ENCODE measurements around the gene SLC9A9.
"Not testable (repeated sequence)": the region's sequence is repeated elsewhere in the genome, so short reads cannot be mapped to it uniquely, and the experiment has no call there.

SLC9A9 gene

DNA sequence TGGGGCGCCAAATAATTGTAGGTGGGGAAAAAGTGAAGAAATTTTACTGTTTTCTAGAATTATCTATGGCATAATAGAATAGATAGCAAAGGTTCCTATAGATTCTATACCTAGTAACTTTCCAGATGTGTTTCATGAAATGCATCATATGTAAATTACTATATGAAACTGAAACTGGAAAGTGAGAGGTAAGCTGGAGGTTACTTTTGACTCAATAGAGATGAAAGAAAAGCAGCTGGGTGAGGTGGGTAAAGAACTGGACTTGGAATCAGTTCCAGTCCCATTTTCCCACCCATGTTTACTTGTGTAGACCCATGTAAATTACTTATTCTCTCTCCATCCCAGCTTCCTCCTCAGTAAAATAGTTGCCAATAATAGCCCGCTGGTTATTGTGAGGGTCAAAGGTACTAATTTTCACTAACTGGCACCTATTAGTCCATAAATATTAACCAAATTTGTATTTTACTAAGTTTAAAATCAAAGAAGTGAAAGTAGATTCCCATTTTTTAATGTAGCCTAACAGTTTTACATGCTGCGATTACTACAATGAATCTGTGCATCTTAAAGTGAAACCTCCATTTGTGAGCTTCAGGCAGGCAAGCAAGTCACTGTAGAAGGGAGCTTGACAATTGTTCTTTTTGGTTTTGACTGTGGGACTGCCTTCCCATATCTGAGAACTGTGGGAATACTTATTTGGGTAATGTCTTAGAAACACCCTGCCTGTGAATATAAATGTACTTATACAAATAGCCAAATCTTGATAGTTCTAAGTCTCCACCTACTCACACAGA, 312.1 kb downstream of the SLC9A9 start:
- DNase-seq, result no peak

DNA sequence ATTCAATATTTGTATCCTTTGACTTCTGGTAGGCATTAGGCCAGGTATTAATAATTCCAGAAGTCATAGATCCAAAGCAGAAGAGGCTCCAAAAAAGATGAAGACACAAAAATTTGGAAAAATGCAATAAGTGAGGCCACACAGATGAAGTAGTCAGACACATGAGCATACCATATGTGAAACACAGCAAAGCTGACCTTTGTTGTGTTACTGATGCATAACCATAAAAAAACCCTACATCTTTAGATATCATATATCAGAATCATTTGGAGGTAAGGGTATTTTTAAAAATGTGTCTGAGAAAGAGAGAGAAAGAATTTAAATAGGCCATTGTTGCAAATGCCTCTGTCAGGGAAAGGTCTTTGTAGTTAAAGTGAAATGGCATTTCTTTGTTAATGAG, 314.9 kb downstream of the SLC9A9 start:
- no peak for DNase-seq

DNA sequence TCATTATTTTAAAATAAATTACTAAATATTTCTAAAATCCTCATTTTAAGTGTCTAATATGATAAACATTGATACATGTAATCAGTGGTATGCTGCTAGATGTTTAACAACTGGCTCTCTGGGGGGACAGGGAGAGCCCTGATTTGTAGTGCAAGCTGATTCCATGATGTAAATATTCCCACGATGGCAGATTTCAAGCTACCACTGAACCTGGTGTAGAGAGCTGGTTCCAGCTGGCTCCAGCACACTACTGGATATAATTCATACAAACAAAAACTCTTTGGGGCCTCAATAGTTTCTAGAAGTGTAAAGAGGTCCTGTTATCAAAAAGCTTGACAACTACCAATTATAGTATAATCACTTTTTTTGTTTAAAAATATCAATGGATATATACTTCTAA, 316.2 kb downstream of the SLC9A9 start:
- DNase-seq, result no peak

DNA sequence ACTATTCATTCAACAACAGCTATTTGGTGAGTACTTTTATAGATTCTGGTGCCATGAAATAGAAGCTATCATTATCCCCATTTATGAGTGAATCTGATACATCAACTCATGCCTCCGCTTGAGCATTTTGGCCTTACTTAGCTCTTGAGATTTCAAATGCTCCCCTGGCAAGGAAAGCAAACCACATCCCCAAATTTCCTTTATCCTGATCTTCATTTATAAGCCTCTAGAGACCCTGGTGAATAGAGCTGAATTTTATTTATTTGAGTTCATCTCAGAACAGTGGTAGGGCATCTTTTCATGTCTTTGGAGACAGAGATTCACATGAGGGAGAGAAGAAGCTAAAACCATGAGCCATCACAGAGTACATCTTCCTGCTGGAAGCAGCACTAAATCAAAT, 317.2 kb downstream of the SLC9A9 start:
- no peak for DNase-seq

DNA sequence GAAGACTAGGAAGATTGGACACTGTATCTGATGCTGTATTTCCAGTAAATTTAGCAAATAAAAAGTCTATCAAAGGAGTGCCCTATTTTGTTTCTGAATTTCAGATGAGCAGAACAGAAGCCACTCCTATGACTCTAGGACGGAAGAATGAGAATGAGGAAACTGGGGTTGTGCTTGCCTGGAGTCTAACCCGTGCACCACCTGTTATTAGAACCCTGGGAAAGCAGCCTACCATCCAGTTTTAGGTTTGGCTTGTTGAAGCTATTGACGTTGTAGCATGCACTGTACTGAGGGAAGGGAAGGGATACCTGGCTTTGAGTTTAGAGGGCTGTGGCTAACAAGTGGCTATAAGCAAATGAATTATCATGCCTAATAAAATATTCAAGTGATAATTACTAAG, 318.5 kb downstream of the SLC9A9 start:
- no peak for DNase-seq

DNA sequence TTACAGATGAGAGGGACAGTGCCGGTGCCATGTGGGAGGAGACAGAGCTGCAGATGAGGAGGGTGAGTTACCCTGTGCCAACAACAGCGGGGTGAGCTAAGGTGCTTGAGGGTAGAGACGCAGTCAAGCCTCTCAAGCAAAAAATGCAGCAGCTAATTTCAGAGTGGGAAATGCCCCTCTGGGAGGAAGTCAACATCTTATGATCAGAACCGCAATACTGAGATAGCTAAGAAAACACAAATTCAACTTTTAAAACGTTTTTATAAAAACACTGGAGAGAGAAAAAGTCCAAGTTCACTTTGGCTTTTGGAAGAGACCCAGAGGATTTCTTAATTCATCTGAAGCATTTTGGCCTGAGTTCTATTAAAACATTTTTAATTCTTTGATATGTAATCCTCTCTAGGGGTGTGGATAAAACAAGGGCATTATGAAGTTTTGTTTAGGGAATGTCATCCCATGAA, 319.2 kb downstream of the SLC9A9 start:
- DNase-seq, result no peak

DNA sequence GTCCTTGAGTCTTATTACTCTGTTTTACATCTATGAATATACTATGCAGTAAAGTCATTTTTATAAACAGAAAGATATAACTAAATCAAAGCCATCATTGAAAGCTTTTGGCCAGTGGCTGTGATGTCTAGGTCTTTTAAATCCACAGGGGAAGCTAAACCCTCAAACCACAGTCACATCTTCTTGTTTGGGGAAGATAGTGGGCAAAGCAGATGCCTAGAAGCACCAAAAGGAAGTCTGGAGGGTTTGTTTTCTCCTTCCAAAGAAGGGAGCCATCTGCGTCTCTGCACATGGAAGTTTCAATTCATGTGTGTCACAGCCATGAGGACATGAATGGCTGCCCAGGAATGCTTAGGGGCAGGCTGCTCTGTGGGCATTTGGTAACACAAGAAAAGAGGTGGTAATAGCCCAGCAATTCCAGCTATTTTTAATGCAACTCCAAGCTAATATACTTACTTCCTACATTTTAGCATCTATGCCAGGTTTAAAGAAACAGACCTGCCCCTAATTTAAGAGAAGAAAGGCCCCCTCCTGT, 322.2 kb downstream of the SLC9A9 start:
- no peak for DNase-seq

DNA sequence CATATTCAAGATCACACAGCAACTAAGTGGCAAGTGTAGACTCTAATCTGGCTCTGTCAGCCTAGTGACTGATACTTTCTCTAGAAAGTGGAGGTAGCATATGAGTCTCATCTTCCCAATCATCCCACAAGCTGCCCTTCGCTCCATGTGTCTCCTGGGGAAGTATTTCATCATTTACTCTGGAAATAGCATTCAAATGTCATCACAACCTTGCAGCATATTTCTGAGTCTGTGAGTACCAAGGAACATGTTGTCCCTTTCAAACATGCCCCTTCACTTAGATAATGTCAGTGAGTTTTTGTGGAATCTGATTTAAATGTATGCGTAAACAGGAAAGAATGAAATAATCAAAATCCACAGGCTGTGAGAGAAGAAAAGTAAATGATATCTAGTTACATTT, 322.9 kb downstream of the SLC9A9 start:
- no peak for DNase-seq

DNA sequence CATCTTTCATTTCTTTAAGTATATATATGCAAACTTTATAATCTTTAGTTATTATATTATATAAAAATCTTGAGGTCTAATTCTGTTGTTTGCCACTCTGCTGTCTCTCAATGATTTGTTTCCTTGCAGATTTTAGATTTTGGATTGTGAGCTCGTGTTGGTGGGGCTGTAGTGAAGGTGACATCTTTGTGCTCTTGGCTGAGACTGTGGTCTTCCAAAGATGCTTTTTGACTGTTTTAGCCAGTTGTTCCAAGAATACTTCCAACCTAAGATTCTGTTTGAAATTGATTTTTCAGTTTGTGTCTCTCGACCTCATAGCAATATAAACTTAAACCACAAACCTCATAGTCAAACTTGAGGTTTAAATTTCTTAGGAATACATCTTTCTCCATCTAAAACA, 326.5 kb downstream of the SLC9A9 start:
- DNase-seq, result no peak

DNA sequence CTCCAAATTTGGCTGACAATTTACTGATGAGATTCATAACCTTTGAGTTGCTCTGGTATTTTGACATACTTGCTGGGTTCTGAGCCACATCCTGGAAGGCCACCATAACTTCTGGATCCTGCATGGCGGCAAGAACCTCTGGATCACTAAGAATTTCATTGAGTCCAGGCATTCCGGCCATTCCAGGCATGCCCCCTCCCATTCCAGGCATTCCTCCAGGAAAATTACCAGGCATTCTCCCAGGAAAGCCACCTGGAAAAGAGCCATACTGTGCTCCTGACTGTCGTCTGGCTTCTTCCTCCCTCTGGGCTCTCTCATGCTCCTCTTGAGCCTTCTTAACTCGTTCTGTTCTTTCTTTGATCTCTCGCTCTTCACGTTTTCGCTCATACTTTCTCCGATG, 331.1 kb downstream of the SLC9A9 start:
- not testable (repeated sequence) for DNase-seq

DNA sequence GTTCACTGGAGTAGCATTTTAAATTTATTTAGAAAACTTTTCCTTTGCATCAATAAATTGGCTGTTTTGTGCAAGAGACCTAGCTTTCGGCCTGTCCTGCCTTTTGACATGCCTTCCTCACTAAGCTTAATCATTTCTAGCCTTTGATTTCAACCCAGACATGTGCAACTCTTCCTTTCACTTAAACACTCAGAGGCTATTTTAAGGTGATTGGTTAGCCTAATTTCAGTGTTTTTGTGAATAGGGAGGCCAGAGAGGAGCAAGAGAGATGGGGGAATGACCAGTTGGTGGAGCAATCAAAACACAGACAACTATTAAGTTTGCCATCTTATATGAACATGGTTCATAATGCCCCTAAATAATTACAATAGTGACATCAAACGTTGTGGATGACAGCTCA, 333.4 kb downstream of the SLC9A9 start:
- DNase-seq, result no peak

DNA sequence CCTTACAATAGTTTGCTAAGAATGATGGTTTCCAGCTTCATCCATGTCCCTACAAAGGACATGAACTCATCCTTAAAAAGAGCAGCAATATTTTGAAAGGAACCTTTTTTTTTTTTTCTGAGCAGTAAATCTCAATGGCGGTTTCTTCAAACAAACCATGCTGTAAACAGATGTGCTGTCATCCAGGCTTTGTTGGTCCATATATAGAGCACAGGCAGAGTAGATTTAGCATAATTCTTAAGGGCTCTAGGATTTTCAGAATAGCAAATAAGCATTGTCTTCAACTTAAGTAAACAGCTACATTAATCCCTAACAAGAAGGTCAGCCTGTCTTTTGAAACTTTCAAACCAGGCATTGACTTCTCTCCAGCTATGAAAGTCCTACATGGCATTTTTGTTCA, 334.2 kb downstream of the SLC9A9 start:
- DNase-seq, result no peak

DNA sequence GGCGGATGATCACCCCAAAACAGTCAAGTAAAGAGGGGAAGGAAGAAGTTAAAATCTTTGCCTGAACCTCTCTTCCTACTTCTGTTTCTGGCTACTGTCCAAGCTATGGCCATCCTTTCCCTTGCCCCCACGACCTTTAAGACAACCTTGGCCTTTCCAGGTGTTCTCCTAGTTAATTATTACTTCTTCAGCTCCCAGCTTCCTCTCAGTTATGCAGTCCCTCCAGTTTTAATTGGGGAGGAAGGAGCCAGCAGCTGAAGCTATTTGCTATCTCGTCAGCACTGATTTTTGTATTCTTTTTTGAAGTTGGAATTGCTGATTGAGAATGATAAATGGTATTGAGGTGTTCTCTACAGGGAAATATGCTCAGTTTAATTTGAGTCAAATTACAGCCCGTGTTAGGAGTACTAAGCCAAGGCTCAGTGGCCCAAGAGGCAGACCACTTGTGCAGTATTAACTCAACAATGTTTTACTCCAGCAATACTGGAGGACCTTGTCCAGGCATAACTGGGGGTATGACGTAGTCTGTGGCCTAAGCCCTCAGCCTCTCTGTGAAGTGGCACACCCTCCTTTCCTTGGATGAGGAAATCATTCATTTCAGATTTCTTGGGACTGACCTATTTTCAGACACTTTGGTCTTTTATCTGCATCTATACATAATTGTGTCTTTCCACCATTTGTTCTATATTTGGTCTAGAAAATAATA, 336.9 kb downstream of the SLC9A9 start:
- no peak for DNase-seq

DNA sequence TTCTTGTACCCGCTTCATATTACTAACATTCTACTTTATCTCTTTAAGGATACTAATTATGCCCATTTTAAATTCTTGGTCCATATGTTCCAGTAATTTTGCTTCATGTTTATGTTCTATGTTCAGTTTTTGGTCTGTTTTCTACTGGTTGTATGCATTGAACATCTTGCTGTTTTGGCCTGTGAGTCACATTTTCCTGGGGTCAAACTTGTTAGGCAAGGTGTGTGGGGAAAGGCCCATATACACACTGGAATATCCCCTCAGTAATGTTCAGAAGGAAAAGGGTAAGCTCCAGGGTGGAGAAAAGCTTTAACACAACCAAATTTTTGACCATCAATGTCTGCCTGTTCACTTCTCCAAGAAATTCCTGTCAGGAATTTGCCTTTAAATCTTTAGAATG, 337.7 kb downstream of the SLC9A9 start:
- no peak for DNase-seq

DNA sequence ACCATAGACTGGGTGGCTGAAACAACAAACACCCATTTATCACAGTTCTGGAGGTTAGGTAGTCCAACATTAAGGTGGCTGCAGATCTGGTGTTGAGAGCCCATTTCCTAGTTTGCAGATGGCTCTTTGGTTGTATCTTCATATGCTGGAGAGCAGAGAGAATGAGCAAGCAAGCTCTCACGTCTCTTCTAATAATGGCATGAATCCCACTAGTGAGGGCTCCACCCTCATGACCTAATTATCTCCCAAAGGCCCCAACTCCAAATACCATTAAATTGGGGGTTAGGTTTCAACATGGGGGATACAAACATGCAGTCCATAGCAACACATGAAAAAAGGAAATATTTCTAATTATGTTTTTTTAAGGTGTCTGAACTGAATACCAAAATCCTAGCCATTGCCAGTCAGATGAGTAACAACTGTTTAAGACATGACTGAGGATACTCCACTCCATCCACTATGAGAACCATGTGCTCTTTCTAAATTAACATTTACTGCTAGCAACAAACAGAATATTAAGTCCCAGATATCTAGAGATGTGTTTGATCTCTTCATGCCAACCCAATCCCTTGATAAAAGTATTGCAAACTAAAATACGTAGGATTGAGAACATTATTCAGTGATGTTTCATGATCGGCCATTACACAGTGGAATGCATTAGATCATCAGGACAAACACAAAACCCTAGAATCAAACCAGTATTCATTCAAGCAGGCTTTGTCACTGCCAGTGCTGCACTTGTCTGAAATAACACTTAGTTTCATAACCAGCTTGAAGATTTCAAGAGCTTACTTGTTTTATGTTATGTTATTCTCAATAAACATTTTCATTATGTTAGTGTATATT, 340.3 kb downstream of the SLC9A9 start:
- DNase-seq, result no peak

DNA sequence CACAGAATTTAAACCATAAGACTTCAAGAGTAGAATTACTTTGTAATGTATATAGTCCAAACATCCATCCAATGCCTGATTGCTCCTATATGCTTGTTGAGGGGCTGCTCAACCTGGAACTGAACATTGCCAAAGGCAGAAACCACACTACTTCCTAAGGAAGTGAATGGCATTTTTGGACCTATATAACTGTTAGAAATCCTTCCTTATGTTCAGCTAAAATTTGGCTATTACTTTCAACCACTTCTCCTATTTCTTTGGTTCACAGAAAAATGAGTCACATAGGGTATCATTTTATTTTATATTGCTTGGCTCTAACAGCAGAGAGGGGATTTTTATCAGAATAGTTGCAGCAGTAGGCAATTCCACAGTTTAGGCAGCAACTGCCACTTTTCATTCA, 342.1 kb downstream of the SLC9A9 start:
- DNase-seq, result no peak

DNA sequence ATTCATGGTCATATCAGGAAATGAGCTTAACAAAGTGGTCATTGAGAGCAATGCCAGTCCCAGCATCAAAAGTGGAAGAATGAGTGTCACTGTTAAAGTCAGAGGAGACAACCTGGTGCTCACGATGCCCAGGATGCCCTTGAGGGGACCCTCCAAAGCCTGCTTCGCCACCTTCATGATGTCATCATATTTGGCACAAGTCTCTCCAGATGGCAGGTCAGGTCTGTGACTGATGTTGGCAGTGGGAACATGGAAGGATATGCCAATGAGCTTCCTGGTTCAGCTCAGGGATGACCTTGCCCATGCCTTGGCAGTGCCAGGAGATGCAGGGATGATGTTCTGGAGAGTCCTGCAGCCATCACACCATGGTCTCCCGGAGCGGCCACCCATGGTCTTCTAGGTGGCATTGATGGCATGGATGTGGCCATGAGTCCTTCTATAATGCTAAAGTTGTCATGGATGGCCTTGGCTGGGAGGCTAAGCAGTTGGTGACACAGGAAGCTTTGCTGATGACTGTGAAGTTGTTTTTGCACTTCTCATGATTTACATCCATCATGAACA, 344.9 kb downstream of the SLC9A9 start:
- no peak for DNase-seq

DNA sequence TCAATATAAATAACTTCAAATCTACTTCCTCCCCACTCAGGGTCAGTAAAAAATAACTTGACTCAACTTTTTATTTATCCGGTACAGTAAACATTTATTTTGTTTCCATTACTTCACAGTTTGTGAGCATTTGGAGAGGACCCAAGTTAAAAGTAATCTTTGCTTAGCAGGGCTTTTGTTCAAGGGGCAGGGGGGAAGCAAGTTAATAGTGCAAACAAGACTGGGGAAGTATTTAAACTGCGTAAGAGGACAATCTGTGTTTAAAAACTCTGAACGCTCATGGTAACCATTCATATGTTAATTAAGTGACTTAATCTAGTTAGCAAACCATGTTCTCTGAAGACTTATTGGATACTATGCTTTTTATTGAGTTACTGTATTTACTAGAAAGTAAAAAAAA, 346.2 kb downstream of the SLC9A9 start:
- no peak for DNase-seq

DNA sequence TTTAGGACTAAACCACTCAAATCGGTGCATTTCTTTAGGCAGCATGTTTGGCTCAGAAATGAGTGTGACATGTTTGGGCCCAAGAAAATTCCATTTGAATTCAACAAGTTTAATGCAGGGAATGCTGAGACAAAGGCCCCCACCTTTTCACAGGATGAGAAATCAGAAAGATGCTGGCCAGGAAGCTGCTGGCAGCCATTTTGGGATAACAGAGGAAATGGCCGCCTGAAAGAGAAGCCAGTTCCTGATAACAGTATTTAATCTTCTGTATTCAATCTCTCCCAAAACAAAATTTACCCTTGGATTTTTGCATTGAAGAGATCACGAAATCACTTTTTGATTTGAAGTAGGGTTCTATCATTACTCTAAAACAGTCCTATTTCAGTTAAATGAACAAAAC, 350.9 kb downstream of the SLC9A9 start:
- DNase-seq, result no peak

DNA sequence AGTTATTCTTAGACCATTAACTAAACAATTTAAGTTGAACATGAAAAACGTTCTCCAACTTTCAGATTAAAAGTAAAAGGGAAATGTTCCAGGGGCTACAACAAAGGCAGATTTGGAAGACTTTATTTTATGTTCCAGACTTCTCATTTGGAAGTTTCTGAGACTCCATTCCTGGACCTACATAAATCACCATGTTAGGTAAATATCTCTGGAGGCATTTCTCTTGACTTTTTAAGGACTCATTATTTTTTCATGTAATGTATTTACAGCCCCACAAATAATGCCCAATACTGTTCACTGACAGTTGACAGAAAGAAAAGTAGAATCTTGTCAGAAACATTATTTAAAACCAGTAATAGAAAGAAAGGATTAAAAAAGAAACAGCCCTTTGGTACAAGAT, 352.1 kb downstream of the SLC9A9 start:
- DNase-seq, result no peak

DNA sequence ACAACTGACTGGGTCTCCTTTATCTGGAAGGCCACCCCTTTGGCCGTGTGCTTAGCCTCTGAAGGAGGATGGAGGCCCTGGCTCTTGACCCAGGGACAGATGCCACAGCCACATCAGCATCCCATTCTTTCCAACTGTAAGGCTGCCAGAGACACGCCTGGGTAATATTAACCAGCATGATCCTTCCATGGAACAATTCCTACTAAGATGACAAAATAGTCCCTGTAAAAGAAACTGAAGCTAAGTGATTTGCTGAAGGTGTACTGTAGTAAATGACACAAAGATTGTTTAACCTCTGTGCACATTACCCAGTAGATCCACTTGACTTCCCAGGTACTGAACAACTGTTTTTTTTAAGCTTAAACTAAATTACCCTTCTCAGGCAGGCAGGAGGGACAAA, 352.7 kb downstream of the SLC9A9 start:
- no peak for DNase-seq

DNA sequence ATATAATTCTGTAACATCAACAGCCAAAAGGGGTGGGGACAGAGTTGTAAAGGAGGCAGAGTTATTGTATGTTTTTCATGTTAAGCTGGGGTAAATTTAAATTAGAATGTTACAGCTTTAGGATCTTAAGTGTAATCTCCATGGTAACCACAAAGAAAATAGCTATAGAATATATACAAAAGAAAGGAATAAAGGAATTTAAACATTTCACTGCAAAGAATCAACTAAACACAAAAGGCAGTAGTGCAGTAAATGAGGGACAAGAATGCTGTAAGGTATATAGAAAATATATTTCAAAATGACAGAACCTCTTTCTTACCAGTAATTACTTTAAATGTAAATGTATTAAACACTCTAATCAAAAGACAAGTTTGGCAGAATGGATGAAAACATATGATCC, 361.7 kb downstream of the SLC9A9 start:
- DNase-seq, result no peak

Measured in activated T-cell treated with anti-CD3 and anti-CD28 coated beads, Interleukin-2, amount 50 U/mL, for 48 hours (primary cell).